Mucosa of descending colon (tissue), 3 donors: ENCODE measurements around the gene BAG1. TPM values are rescaled to one million over a fixed set of nuclear protein-coding genes. Genes with fewer than 3 reads are reported as not detected.

Source experiments
- ATAC-seq: fragments of 200-7000 bp; cut with Tn5 transposase; one replicate; pipeline ENCODE4 v1.9.1; 2020; ENCODE audit warnings: mild to moderate bottlenecking, moderate library complexity
- DNase-seq, 3 donors: peaks; one replicate each; pipeline ENCODE4 v3.0.0-alpha.2; 2020
- H3K36me3 ChIP-seq: fragments of 200-600 bp; one replicate; pipeline ENCODE4 v1.8.0; 2021; ENCODE audit warnings: low read depth, mild to moderate bottlenecking
- H3K4me1 ChIP-seq: fragments of 200-600 bp; one replicate; pipeline ENCODE4 v1.8.0; 2021; ENCODE audit warnings: low read depth, mild to moderate bottlenecking
- H3K4me3 ChIP-seq: fragments of 200-600 bp; one replicate; pipeline ENCODE4 v1.8.0; 2021; ENCODE audit warnings: mild to moderate bottlenecking
- H3K9me3 ChIP-seq: fragments of 200-600 bp; one replicate; pipeline ENCODE4 v1.8.0; 2021; ENCODE audit warnings: mild to moderate bottlenecking
- CTCF ChIP-seq: fragments of 200-600 bp; IDR thresholded peaks from one replicate; pipeline ENCODE4 v1.8.0; 2022; ENCODE audit warnings: antibody characterized with exemption, mild to moderate bottlenecking
- intact Hi-C, 2 donors: fragments of 100-400 bp; cut with DNase I in 1 of 2; cut with micrococcal nuclease in 1 of 2; formaldehyde crosslinking; loops; one replicate each; pipeline versions ENCODE4 v1.11.0 to v1.11.1; 2022; cut with DNase I, micrococcal nuclease
- long read RNA-seq, 2 donors: library from polyadenylated mRNA; unstranded; transcript quantifications; one replicate each; pipeline ENCODE4 v2.0.0, GENCODE V29; 2019 to 2021
- total RNA-seq, 3 donors: library from RNA; stranded (reverse); fragmentation: NEBNext Ultra II Directional in 2 of 3; extraction: Animal tissue kit (Norgen Biotek cat#: 25700) in 2 of 3; gene quantifications; one replicate each; pipeline versions ENCODE4 v1.2.1 to v1.2.4, GENCODE V29; 2021 to 2023
- donor health status: DM: no; HTN: no; CAD: no; lungs with moderate emphysema.
- donor health status: DM: no; HTN: no; CAD: no.
- donor health status: DM: no; HTN: yes; CAD: no.

BAG1 gene
- total RNA-seq: 100 to 1,000 TPM; 120 to 155 (median 153) TPM
- long read RNA-seq, donor 1, transcript BAG1-210 (7 exons, 3,786 nt): major isoform, 199 of 214 reads
- long read RNA-seq, donor 1, partial matches to known transcripts: 4 of 214 reads
- long read RNA-seq, donor 1, other reads (novel, unspliced or antisense): 9 of 214 reads
- long read RNA-seq, donor 2, transcript BAG1-210 (7 exons, 3,786 nt): major isoform, 43 of 47 reads
- long read RNA-seq, donor 2, partial matches to known transcripts: 3 of 47 reads
- long read RNA-seq, donor 2, other reads (novel, unspliced or antisense): 1 of 47 reads

DNA sequence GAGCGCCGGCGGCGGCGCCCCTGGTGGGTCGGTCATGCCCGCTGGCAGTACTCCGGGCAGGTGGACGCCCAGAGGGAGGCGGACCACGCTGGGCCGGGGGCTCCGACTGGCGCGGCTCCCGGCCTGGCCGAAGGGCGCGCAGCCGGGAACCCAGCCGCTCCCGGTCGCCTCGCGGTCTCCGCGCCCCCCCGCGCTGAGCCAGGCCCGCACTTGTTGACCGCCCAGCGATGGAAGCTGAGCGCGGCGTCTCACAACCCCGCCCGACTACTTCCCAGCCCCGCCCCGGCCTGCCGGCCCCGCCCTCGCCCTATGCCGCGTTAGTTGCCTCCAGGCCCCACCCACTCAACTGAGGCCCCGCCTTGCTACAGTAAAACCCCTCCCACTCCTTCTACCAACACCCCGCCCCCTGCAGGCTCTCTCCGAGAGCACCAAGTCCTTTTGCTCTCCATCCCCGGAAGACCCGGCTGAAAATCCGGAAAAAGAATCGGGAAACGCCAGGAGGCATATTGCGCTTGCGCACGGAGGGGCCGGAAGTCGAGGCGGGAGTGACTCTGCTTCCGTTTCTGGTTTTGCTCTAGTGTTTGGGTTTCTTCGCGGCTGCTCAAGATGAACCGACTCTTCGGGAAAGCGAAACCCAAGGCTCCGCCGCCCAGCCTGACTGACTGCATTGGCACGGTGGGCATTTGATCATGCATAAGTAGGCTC lies at the start of gene BAG1, which contains the start of gene CHMP5:
Gene BAG1, minus strand, starts transcription at position 236 of the 705 bp plus-strand sequence.
Gene CHMP5, plus strand, starts transcription at position 577 of the 705 bp plus-strand sequence. Its CDS starts 30 bp downstream, at position 607.
- Histone ChIP-seq H3K9me3 (no peaks in the 10 kb centered on the region), H3K4me3 (peak within 1 kb of the TSS; percentile 85), H3K36me3 (peaks cover 8% of the 10 kb centered on the region), H3K4me1 (peaks cover 12% of the 10 kb centered on the region)
- peak; percentile 36 for TF ChIP-seq CTCF
- DNase-seq: peak; percentile 100
- ATAC-seq: peak; percentile 98
- intact Hi-C loops: no loop called here

- ATAC-seq (no peak), DNase-seq (no peak)
- H3K36me3 ChIP-seq: peaks cover 10% of the 10 kb centered on the region
- no peak for TF ChIP-seq CTCF
- H3K4me3 ChIP-seq: no peak overlapping the region
- intact Hi-C loops: no loop called here
- H3K9me3 ChIP-seq: no peaks in the 10 kb centered on the region
- H3K4me1 ChIP-seq: no peaks in the 10 kb centered on the region
Measured at GRCh38 chr9:33311953-33312352, 47.4 kb upstream of the BAG1 start.

- H3K4me3 ChIP-seq: no peak overlapping the region
- H3K9me3 ChIP-seq: no peaks in the 10 kb centered on the region
- H3K4me1 ChIP-seq: no peaks in the 10 kb centered on the region
- intact Hi-C loops: no loop called here
- peaks cover 10% of the 10 kb centered on the region for H3K36me3 ChIP-seq
- no peak for TF ChIP-seq CTCF
- ATAC-seq (no peak), DNase-seq (no peak)
Measured at GRCh38 chr9:33310748-33311147, 46.2 kb upstream of the BAG1 start.

- intact Hi-C loops: no loop called here
- H3K9me3 ChIP-seq: no peaks in the 10 kb centered on the region
- TF ChIP-seq CTCF: no peak
- peaks cover 10% of the 10 kb centered on the region for H3K36me3 ChIP-seq
- H3K4me3 ChIP-seq: no peak overlapping the region
- no peak for ATAC-seq
- DNase-seq: no peak
- no peaks in the 10 kb centered on the region for H3K4me1 ChIP-seq
Measured at GRCh38 chr9:33309903-33310302, 45.4 kb upstream of the BAG1 start.

- DNase-seq (no peak), ATAC-seq (no peak)
- no peak for TF ChIP-seq CTCF
- no peaks in the 10 kb centered on the region for H3K9me3 ChIP-seq
- intact Hi-C loops: no loop called here
- H3K36me3 ChIP-seq: peaks cover 4% of the 10 kb centered on the region
- no peaks in the 10 kb centered on the region for H3K4me1 ChIP-seq
- no peak overlapping the region for H3K4me3 ChIP-seq
Measured at GRCh38 chr9:33307067-33307466, 42.6 kb upstream of the BAG1 start.
